B cell (primary cell): ENCODE results near the gene UTS2B.

Experiments
- EZH2 ChIP-seq: IDR thresholded peaks from 2 replicates; pipeline ENCODE4 v1.6.1; 2012; ENCODE audit warnings: borderline replicate concordance, low read depth, mild to moderate bottlenecking, moderate library complexity, low read length; ENCODE audit not compliant: insufficient read depth, poor library complexity, severe bottlenecking
- TF ChIP-seq, protein P1 (sequence below): fragments of 200-600 bp; IDR thresholded peaks from one replicate; pipeline ENCODE4 v1.8.0; 2022; ENCODE audit warnings: antibody characterized with exemption, mild to moderate bottlenecking

DNA sequence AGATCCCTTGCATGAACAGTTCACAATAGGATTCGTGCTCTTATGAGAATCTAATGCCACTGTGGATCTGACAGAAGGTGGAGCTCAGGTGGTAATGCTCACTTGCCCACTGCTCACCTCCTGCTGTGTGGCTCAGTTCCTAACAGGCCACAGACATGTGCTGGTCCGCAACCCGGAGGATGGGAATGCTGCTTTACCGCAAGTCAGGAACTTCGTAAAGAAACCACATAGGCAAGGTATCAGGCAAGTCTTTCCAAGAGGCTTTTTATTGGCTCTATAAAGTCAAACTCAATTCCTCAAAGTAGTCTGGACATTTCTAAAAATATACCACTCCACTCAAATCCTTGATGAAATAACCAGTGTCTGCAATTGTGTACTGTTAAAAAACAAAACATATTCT is 75.2 kb downstream of the UTS2B start:
- TF ChIP-seq, protein P1, sequence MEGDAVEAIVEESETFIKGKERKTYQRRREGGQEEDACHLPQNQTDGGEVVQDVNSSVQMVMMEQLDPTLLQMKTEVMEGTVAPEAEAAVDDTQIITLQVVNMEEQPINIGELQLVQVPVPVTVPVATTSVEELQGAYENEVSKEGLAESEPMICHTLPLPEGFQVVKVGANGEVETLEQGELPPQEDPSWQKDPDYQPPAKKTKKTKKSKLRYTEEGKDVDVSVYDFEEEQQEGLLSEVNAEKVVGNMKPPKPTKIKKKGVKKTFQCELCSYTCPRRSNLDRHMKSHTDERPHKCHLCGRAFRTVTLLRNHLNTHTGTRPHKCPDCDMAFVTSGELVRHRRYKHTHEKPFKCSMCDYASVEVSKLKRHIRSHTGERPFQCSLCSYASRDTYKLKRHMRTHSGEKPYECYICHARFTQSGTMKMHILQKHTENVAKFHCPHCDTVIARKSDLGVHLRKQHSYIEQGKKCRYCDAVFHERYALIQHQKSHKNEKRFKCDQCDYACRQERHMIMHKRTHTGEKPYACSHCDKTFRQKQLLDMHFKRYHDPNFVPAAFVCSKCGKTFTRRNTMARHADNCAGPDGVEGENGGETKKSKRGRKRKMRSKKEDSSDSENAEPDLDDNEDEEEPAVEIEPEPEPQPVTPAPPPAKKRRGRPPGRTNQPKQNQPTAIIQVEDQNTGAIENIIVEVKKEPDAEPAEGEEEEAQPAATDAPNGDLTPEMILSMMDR: no peak
- TF ChIP-seq EZH2: no peak
